Endodermal cell (in vitro differentiated cells): ENCODE measurements around the gene U2AF1L4. TPM values are rescaled to one million over a fixed set of nuclear protein-coding genes. Genes with fewer than 3 reads are reported as not detected.

ENCODE experiments used
- DNase-seq: peaks from one replicate; pipeline ENCODE4 v3.0.0-alpha.2; 2017
- H3K27ac ChIP-seq: 2 replicates; pipeline ENCODE4 v1.5.1; 2013; ENCODE audit warnings: mild to moderate bottlenecking, low read depth, low read length, moderate library complexity
- H3K27me3 ChIP-seq: 2 replicates; pipeline ENCODE4 v1.6.1; 2013; ENCODE audit warnings: mild to moderate bottlenecking, low read length, moderate library complexity; ENCODE audit not compliant: insufficient read depth, control insufficient read depth, poor library complexity, severe bottlenecking
- H3K36me3 ChIP-seq: 2 replicates; pipeline ENCODE4 v1.7.0; 2013; ENCODE audit warnings: mild to moderate bottlenecking, low read length, moderate library complexity; ENCODE audit not compliant: control insufficient read depth, insufficient read depth
- H3K4me1 ChIP-seq: one replicate; pipeline ENCODE4 v1.7.0; 2013; ENCODE audit warnings: low read length; ENCODE audit not compliant: control insufficient read depth, insufficient read depth
- H3K4me3 ChIP-seq: 2 replicates; pipeline ENCODE4 v1.5.1; 2013; ENCODE audit warnings: mild to moderate bottlenecking, low read length, moderate library complexity
- H3K9ac ChIP-seq: 2 replicates; pipeline ENCODE4 v1.6.1; 2013; ENCODE audit warnings: mild to moderate bottlenecking, low read length, moderate library complexity; ENCODE audit not compliant: poor library complexity, severe bottlenecking; ENCODE audit errors: extremely low read depth
- H3K9me3 ChIP-seq: 2 replicates; pipeline ENCODE4 v1.6.1; 2013; ENCODE audit warnings: mild to moderate bottlenecking, low read length, moderate library complexity; ENCODE audit not compliant: control insufficient read depth
- H3K27ac Mint-ChIP-seq: 2 replicates; pipeline ENCODE4 v1.8.0; 2020; ENCODE audit warnings: mixed read lengths
- H3K27me3 Mint-ChIP-seq: 2 replicates; pipeline ENCODE4 v1.8.0; 2021; ENCODE audit warnings: mild to moderate bottlenecking, mixed read lengths; ENCODE audit not compliant: insufficient read depth
- H3K36me3 Mint-ChIP-seq: 2 replicates; pipeline ENCODE4 v1.8.0; 2020; ENCODE audit warnings: low read depth, mixed read lengths
- H3K4me1 Mint-ChIP-seq: 2 replicates; pipeline ENCODE4 v1.8.0; 2020; ENCODE audit warnings: mixed read lengths
- H3K4me3 Mint-ChIP-seq: 2 replicates; pipeline ENCODE4 v1.8.0; 2020; ENCODE audit warnings: mild to moderate bottlenecking, moderate library complexity, mixed read lengths
- H3K9me3 Mint-ChIP-seq: 2 replicates; pipeline ENCODE4 v1.8.0; 2020; ENCODE audit warnings: mild to moderate bottlenecking, mixed read lengths
- CTCF ChIP-seq: fragments of 200-600 bp; sonication (generic); conservative IDR thresholded peaks from 2 replicates; pipeline ENCODE4 v1.5.0; 2021; ENCODE audit warnings: antibody characterized with exemption, mild to moderate bottlenecking
- WGBS, 2 experiments: methylation state at CpG; one replicate each; pipeline versions ENCODE4 v1.1.5 to v1.1.7; 2013; ENCODE audit warnings: missing lambda C conversion rate in 2 of 2, mixed read lengths in 1 of 2; ENCODE audit not compliant: insufficient coverage in 1 of 2, insufficient read length in 1 of 2; 5-methylcytosine and 5-hydroxymethylcytosine counted together
- total RNA-seq, 2 donors: library from RNA; stranded (reverse); fragmentation: NEBNext Ultra II Directional in 1 of 2; extraction: Animal tissue kit (Norgen Biotek cat#: 25700) in 1 of 2; gene quantifications; 2 replicates in 1 of 2; 3 replicates in 1 of 2; pipeline ENCODE4 v1.2.1, GENCODE V29; 2021

The U2AF1L4 gene
- total RNA-seq, 2 donors from 2014 or later: 17.3 to 23.2 TPM

GRCh38 chr19:35704218-35704617 lies 41.0 kb downstream of the U2AF1L4 start, which contains the start of gene ZBTB32:
TSS of gene ZBTB32 (plus strand) at chr19:35704558. CDS start at chr19:35714627, 10,069 bp downstream.
- WGBS, 2 experiments: 37 to 43% methylated on average over 22 to 24 of the region's 24 CpGs

GRCh38 chr19:35703343-35703742 lies 41.9 kb downstream of the U2AF1L4 start:
- Histone ChIP-seq H3K36me3 (no peaks in the 10 kb centered on the region), H3K4me1 (no peaks in the 10 kb centered on the region), H3K27me3 (peaks cover 11% of the 10 kb centered on the region), H3K9ac (no peak overlapping the region), H3K4me3 (no peak overlapping the region), H3K27ac (no peak overlapping the region), H3K9me3 (no peaks in the 10 kb centered on the region)
- no peak for TF ChIP-seq CTCF
- Mint-ChIP-seq H3K36me3 (no peaks in the 10 kb centered on the region), H3K9me3 (no peaks in the 10 kb centered on the region), H3K4me1 (peaks cover 2% of the 10 kb centered on the region), H3K4me3 (peak overlapping the region; percentile 57), H3K27ac (no peak overlapping the region), H3K27me3 (peaks cover 26% of the 10 kb centered on the region)
- DNase-seq: peak; percentile 71
- WGBS, 2 experiments: 68 to 70% methylated on average over 5 to 8 of the region's 9 CpGs

More at GRCh38 chr19:35704218-35704617, 41.0 kb downstream of the U2AF1L4 start, which contains the start of gene ZBTB32:
- Histone ChIP-seq H3K27ac (no peak within 1 kb of the TSS), H3K4me3 (no peak within 1 kb of the TSS), H3K27me3 (peaks cover 11% of the 10 kb centered on the region), H3K36me3 (no peaks in the 10 kb centered on the region), H3K4me1 (no peaks in the 10 kb centered on the region), H3K9me3 (no peaks in the 10 kb centered on the region), H3K9ac (no peak within 1 kb of the TSS)
- Mint-ChIP-seq H3K4me1 (peaks cover 2% of the 10 kb centered on the region), H3K36me3 (no peaks in the 10 kb centered on the region), H3K27me3 (peaks cover 26% of the 10 kb centered on the region), H3K27ac (no peak within 1 kb of the TSS), H3K9me3 (no peaks in the 10 kb centered on the region), H3K4me3 (no peak within 1 kb of the TSS)
- no peak for TF ChIP-seq CTCF
- DNase-seq: peak; percentile 91

- no peak for TF ChIP-seq CTCF
- Histone ChIP-seq H3K4me1 (no peaks in the 10 kb centered on the region), H3K36me3 (no peaks in the 10 kb centered on the region), H3K27ac (no peak overlapping the region), H3K27me3 (peaks cover 11% of the 10 kb centered on the region), H3K9ac (peak overlapping the region; percentile 25), H3K9me3 (no peaks in the 10 kb centered on the region), H3K4me3 (peak overlapping the region; percentile 85)
- peak; percentile 99 for DNase-seq
- H3K36me3 Mint-ChIP-seq: no peaks in the 10 kb centered on the region
- peaks cover 2% of the 10 kb centered on the region for H3K4me1 Mint-ChIP-seq
- peak overlapping the region; percentile 90 for H3K27ac Mint-ChIP-seq
- WGBS, 2 experiments: 1 to 6% methylated on average over 7 to 50 of the region's 50 CpGs
- H3K27me3 Mint-ChIP-seq: peaks cover 26% of the 10 kb centered on the region
- peak overlapping the region; percentile 57 for H3K4me3 Mint-ChIP-seq
- H3K9me3 Mint-ChIP-seq: no peaks in the 10 kb centered on the region
These were observed 42.8 kb downstream of the U2AF1L4 start for GRCh38 chr19:35702223-35703012.
